HCT116 (cell line): ENCODE measurements around the gene LY6G6C. TPM values are rescaled to one million over a fixed set of nuclear protein-coding genes. Genes with fewer than 3 reads are reported as not detected.

Experiments used
- ATAC-seq: fragments of 200-7000 bp; cut with Tn5 transposase; 2 replicates; pipeline ENCODE4 v1.9.1; 2020; ENCODE audit warnings: mild to moderate bottlenecking, moderate library complexity
- BruUV-seq: library from RNA; stranded (reverse); fragments of 400-500 nt; replicated peaks from 2 replicates; lab custom pipeline; 2021; lab: Mats Ljungman, UMichigan
- CTCF ChIA-PET: fragments of 300-600 bp; sonication (Branson Sonifier 250); formaldehyde crosslinking; loops from one replicate; lab custom pipeline; 2021; ENCODE audit warnings: antibody characterized with exemption; lab: Charles Lee
- POLR2A ChIA-PET: fragments of 300-600, 350-600 bp; sonication (Branson Sonifier 250); formaldehyde crosslinking; loops from one replicate; lab custom pipeline; 2021; ENCODE audit warnings: antibody characterized with exemption; lab: Charles Lee
- RAD21 ChIA-PET, 2 experiments: fragments of 300-600 bp; sonication (Branson Sonifier 250); formaldehyde crosslinking; loops; one replicate each; lab custom pipeline; 2023; ENCODE audit warnings: low total read pairs in 2 of 2; ENCODE audit not compliant: uncharacterized antibody in 2 of 2, unreplicated experiment in 2 of 2, low non-redundant PET in 1 of 2; lab: Charles Lee
- DNase-seq: peaks from one replicate; pipeline ENCODE4 v3.0.0-alpha.2; 2010; ENCODE audit warnings: low read depth, low spot score
- H2AFZ ChIP-seq: fragments of 200-600 bp; shearing (Covaris generic), sonication (generic); 2 replicates; pipeline ENCODE4 v1.6.1; 2017; ENCODE audit warnings: low read depth, mixed run types, mixed read lengths, antibody characterized with exemption, low read length; ENCODE audit not compliant: poor library complexity, severe bottlenecking
- H3K27ac ChIP-seq: 2 replicates; pipeline ENCODE4 v1.5.1; 2012; ENCODE audit warnings: low read depth, low read length
- H3K27me3 ChIP-seq: fragments of 200-600 bp; sonication (generic); 2 replicates; pipeline ENCODE4 v1.6.1; 2016; ENCODE audit warnings: mixed run types, low read length, mixed read lengths; ENCODE audit not compliant: insufficient read depth
- H3K36me3 ChIP-seq, 2 experiments: fragments of 200-500 bp in 1 of 2; fragments of 200-600 bp in 1 of 2; sonication (Bioruptor generic) in 1 of 2; sonication (generic) in 1 of 2; 2 replicates each; pipeline versions ENCODE4 v1.5.1 to v1.6.1; 2014 to 2016; ENCODE audit warnings: low read length in 2 of 2, inconsistent platforms in 1 of 2, mixed read lengths in 1 of 2, mixed run types in 1 of 2; ENCODE audit not compliant: insufficient read depth in 2 of 2, control insufficient read depth in 1 of 2
- H3K4me1 ChIP-seq, 2 experiments: fragments of 200-600 bp in 1 of 2; sonication (generic) in 1 of 2; 2 replicates each; pipeline versions ENCODE4 v1.5.1 to v1.6.1; 2012 to 2017; ENCODE audit warnings: low read length in 2 of 2, inconsistent platforms in 1 of 2, mild to moderate bottlenecking in 1 of 2, mixed read lengths in 1 of 2, mixed run types in 1 of 2, moderate library complexity in 1 of 2; ENCODE audit not compliant: insufficient read depth in 2 of 2, control insufficient read depth in 1 of 2
- H3K4me2 ChIP-seq: fragments of 200-600 bp; sonication (generic); 2 replicates; pipeline ENCODE4 v1.6.1; 2017; ENCODE audit warnings: mixed run types, low read length, mixed read lengths
- H3K4me3 ChIP-seq, 2 experiments: fragments of 200-600 bp in 1 of 2; sonication (generic) in 1 of 2; replicated peaks in 1 of 2; 2 replicates each; pipeline ENCODE4 v1.5.1; 2011 to 2016; ENCODE audit warnings: low read length in 2 of 2, control low read depth in 1 of 2, low read depth in 1 of 2, mild to moderate bottlenecking in 1 of 2, mixed read lengths in 1 of 2, mixed run types in 1 of 2
- H3K79me2 ChIP-seq: fragments of 200-600 bp; sonication (generic); 2 replicates; pipeline ENCODE4 v1.6.1; 2017; ENCODE audit warnings: mild to moderate bottlenecking, mixed run types, low read length, moderate library complexity, mixed read lengths; ENCODE audit not compliant: insufficient read depth
- H3K9ac ChIP-seq: fragments of 200-600 bp; sonication (generic); 2 replicates; pipeline ENCODE4 v1.6.1; 2016; ENCODE audit warnings: low read length, mixed read lengths
- H3K9me2 ChIP-seq: fragments of 200-600 bp; sonication (generic), shearing (Covaris generic); 2 replicates; pipeline ENCODE4 v1.6.1; 2017; ENCODE audit warnings: mixed run types, mild to moderate bottlenecking, moderate library complexity; ENCODE audit not compliant: insufficient read depth
- H3K9me3 ChIP-seq, 2 experiments: fragments of 200-500 bp in 1 of 2; fragments of 200-600 bp in 1 of 2; sonication (Bioruptor generic) in 1 of 2; sonication (generic) in 1 of 2; 2 replicates each; pipeline ENCODE4 v1.6.1; 2014 to 2017; ENCODE audit warnings: low read length in 2 of 2, mixed read lengths in 2 of 2, inconsistent platforms in 1 of 2, low read depth in 1 of 2, mild to moderate bottlenecking in 1 of 2, mixed run types in 1 of 2, moderate library complexity in 1 of 2; ENCODE audit not compliant: control insufficient read depth in 1 of 2, insufficient read depth in 1 of 2
- H4K20me1 ChIP-seq: fragments of 200-600 bp; sonication (generic), shearing (Covaris generic); 2 replicates; pipeline ENCODE4 v1.6.1; 2017; ENCODE audit warnings: mixed run types, mild to moderate bottlenecking, moderate library complexity; ENCODE audit not compliant: insufficient read depth
- CEBPB ChIP-seq: IDR thresholded peaks from 2 replicates; pipeline ENCODE4 v1.6.1; 2012; ENCODE audit warnings: low read depth
- EGR1 ChIP-seq: IDR thresholded peaks from 2 replicates; pipeline ENCODE4 v1.6.1; 2012; ENCODE audit warnings: low read depth
- JUND ChIP-seq: IDR thresholded peaks from 2 replicates; pipeline ENCODE4 v1.6.1; 2012
- POLR2A ChIP-seq: IDR thresholded peaks from 2 replicates; pipeline ENCODE4 v1.7.0; 2011; ENCODE audit warnings: borderline replicate concordance; ENCODE audit not compliant: insufficient read depth, insufficient read length; ENCODE audit errors: extremely low read depth
- POLR2AphosphoS5 ChIP-seq: IDR thresholded peaks from 2 replicates; pipeline ENCODE4 v1.6.1; 2011; ENCODE audit warnings: mild to moderate bottlenecking, low read depth, low read length, moderate library complexity
- RAD21 ChIP-seq: IDR thresholded peaks from 2 replicates; pipeline ENCODE4 v1.6.1; 2012; ENCODE audit warnings: low read depth, mild to moderate bottlenecking
- SRF ChIP-seq: IDR thresholded peaks from 2 replicates; pipeline ENCODE4 v1.6.1; 2012; ENCODE audit warnings: low read depth
- intact Hi-C: fragments of 100-400 bp; cut with micrococcal nuclease; formaldehyde crosslinking; loops from 2 replicates; pipeline ENCODE4 v1.10.0; 2022
- total RNA-seq: library from RNA; stranded (reverse); gene quantifications from one replicate; pipeline ENCODE4 v1.2.1, GENCODE V29; 2021; ENCODE audit not compliant: unreplicated experiment
- TF ChIP-seq, protein P1 (sequence below): IDR thresholded peaks from 2 replicates; pipeline ENCODE4 v1.6.1; 2012
- TF ChIP-seq, protein P2 (sequence below): IDR thresholded peaks from 2 replicates; pipeline ENCODE4 v1.6.1; 2012
- TF ChIP-seq, protein P3 (sequence below): IDR thresholded peaks from 2 replicates; pipeline ENCODE4 v1.6.1; 2012; ENCODE audit warnings: low read depth
- TF ChIP-seq, protein P4 (sequence below), 3 experiments: fragments of 200-600 bp in 1 of 3; sonication (generic) in 1 of 3; IDR thresholded peaks in 2 of 3; conservative IDR thresholded peaks in 1 of 3; 2 replicates each; pipeline ENCODE4 v1.5.1; 2012 to 2017; ENCODE audit warnings: low read depth in 2 of 3, low read length in 2 of 3, antibody characterized with exemption in 1 of 3, borderline replicate concordance in 1 of 3, control low read depth in 1 of 3, mild to moderate bottlenecking in 1 of 3, mixed read lengths in 1 of 3, mixed run types in 1 of 3, moderate library complexity in 1 of 3; ENCODE audit not compliant: insufficient read depth in 1 of 3

Gene LY6G6C
- total RNA-seq, 1 experiment from 2014 or later: 0.54 TPM

DNA sequence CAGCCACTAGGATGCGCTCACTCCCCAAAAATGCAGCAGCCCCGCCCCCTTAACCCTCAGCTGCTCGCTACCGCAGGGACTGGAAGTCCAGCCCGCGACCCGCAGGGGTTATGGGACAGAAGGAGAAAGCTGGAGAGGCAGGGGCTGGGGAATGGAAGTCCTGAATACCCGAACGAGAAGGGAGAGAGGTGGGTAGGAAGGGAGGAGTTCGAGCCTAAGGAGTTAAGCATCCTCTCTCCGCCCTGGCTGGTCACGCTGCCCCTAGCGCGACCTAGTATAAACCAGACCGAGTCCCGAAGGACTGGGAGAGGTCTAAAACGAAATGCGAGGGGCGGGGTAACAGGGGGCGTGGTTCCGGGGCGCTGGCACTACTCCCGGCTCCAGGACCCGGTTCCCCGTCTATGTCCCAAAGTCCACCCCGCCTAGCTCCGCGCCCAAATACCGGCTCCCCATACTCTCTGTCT is 8.0 kb upstream of the LY6G6C start:
- POLR2A ChIA-PET: interaction anchor here (0.6 to 2.2 kb wide), 5 partner anchors 10 to 98 kb away, joined by 3 to 12 read pairs (median 8); partner anchors contain the start of genes ABHD16A, HSPA1B, LY6G5C and MSH5
- Histone ChIP-seq H3K27ac (peak overlapping the region; percentile 90), H2AFZ (no peak overlapping the region)

More for the DNA sequence above, 8.0 kb upstream of the LY6G6C start:
- Histone ChIP-seq H3K9me3 (no peaks in the 10 kb centered on the region), H3K9me2 (no peaks in the 10 kb centered on the region), H4K20me1 (no peaks in the 10 kb centered on the region; the same call in 1 of the 2 replicates), H3K4me2 (peak overlapping the region; percentile 98), H3K4me1 (peaks cover 12 to 35% of the 10 kb centered on the region in 2 experiments), H3K36me3 (peaks cover 28 to 31% of the 10 kb centered on the region in 2 experiments), H3K4me3 (peak overlapping the region; percentile 70 to 72), H3K79me2 (peaks cover 24% of the 10 kb centered on the region), H3K27me3 (no peaks in the 10 kb centered on the region), H3K9ac (peak overlapping the region; percentile 72)
- ChIA-PET CTCF (interaction anchor here (0.6 to 2.3 kb wide), 4 partner anchors 9 to 133 kb away, joined by 3 to 13 read pairs (median 8); partner anchors contain the start of gene NEU1), RAD21 (interaction anchor here in 1 of 2 experiments (0.6 to 0.7 kb wide), 2 partner anchors 18 to 26 kb away, joined by 3 read pairs; partner anchors contain the start of gene ABHD16A)
- TF ChIP-seq, protein P1, sequence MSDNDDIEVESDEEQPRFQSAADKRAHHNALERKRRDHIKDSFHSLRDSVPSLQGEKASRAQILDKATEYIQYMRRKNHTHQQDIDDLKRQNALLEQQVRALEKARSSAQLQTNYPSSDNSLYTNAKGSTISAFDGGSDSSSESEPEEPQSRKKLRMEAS: no peak
- TF ChIP-seq JUND (no peak), EGR1 (no peak), CEBPB (no peak), SRF (no peak), POLR2A (no peak), RAD21 (no peak), POLR2AphosphoS5 (peak; percentile 73; the same call in 1 of the 2 replicates)
- TF ChIP-seq, protein P2, sequence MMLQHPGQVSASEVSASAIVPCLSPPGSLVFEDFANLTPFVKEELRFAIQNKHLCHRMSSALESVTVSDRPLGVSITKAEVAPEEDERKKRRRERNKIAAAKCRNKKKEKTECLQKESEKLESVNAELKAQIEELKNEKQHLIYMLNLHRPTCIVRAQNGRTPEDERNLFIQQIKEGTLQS: no peak
- TF ChIP-seq, protein P3, sequence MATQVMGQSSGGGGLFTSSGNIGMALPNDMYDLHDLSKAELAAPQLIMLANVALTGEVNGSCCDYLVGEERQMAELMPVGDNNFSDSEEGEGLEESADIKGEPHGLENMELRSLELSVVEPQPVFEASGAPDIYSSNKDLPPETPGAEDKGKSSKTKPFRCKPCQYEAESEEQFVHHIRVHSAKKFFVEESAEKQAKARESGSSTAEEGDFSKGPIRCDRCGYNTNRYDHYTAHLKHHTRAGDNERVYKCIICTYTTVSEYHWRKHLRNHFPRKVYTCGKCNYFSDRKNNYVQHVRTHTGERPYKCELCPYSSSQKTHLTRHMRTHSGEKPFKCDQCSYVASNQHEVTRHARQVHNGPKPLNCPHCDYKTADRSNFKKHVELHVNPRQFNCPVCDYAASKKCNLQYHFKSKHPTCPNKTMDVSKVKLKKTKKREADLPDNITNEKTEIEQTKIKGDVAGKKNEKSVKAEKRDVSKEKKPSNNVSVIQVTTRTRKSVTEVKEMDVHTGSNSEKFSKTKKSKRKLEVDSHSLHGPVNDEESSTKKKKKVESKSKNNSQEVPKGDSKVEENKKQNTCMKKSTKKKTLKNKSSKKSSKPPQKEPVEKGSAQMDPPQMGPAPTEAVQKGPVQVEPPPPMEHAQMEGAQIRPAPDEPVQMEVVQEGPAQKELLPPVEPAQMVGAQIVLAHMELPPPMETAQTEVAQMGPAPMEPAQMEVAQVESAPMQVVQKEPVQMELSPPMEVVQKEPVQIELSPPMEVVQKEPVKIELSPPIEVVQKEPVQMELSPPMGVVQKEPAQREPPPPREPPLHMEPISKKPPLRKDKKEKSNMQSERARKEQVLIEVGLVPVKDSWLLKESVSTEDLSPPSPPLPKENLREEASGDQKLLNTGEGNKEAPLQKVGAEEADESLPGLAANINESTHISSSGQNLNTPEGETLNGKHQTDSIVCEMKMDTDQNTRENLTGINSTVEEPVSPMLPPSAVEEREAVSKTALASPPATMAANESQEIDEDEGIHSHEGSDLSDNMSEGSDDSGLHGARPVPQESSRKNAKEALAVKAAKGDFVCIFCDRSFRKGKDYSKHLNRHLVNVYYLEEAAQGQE: no peak
- TF ChIP-seq, protein P4, sequence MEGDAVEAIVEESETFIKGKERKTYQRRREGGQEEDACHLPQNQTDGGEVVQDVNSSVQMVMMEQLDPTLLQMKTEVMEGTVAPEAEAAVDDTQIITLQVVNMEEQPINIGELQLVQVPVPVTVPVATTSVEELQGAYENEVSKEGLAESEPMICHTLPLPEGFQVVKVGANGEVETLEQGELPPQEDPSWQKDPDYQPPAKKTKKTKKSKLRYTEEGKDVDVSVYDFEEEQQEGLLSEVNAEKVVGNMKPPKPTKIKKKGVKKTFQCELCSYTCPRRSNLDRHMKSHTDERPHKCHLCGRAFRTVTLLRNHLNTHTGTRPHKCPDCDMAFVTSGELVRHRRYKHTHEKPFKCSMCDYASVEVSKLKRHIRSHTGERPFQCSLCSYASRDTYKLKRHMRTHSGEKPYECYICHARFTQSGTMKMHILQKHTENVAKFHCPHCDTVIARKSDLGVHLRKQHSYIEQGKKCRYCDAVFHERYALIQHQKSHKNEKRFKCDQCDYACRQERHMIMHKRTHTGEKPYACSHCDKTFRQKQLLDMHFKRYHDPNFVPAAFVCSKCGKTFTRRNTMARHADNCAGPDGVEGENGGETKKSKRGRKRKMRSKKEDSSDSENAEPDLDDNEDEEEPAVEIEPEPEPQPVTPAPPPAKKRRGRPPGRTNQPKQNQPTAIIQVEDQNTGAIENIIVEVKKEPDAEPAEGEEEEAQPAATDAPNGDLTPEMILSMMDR (IDR thresholded peaks at IDR 0.05 in 2 of 3, conservative IDR thresholded peaks at IDR 0.05 in 1 of 3; ENCODE audit: borderline replicate concordance in 1 of 3, insufficient read depth in 1 of 3, low read depth in 2 of 3, low read length in 2 of 3): peak in 2 of 3 experiments; percentile 50 to 64; a peak in 1 of 6 replicates
- peak; percentile 70 for DNase-seq
- intact Hi-C loops: no loop called here
- no TSS peak for BruUV-seq
- ATAC-seq: peak; percentile 82
